ENCODE data around the gene TKFC. TPM values are rescaled to one million over a fixed set of nuclear protein-coding genes. Genes with fewer than 3 reads are reported as not detected.

The TKFC gene
- total and polyA plus RNA-seq, 9 of the 15 experiments (the other 6 are each of a cell fraction or from before 2014, with no cell fraction given) = 2.0 to 61.7 (median 28.5) TPM

- no peak for TF ChIP-seq SMC3 (conservative IDR thresholded peaks at IDR 0.05; ENCODE audit: insufficient read depth, low read depth, low read length)
- TF ChIP-seq RBFOX2 (IDR thresholded peaks at IDR 0.05; ENCODE audit: low read depth, low read length) = peak; percentile 45
- no peak for TF ChIP-seq ZNF57 (CRISPR knock-in tag; IDR thresholded peaks at IDR 0.05)
- TF ChIP-seq NR2C1 (IDR thresholded peaks at IDR 0.05) = peak; percentile 60
- TF ChIP-seq NR2C1 (tag; IDR thresholded peaks at IDR 0.05) = peak; percentile 62
- peak; percentile 59 for TF ChIP-seq ATF3 (IDR thresholded peaks at IDR 0.05)
- peak; percentile 57; the same call in 1 of the 2 replicates for TF ChIP-seq ATF3 (CRISPR knock-in tag; conservative IDR thresholded peaks at IDR 0.05)
- no peak for TF ChIP-seq NFYB (IDR thresholded peaks at IDR 0.05; ENCODE audit: extremely low read depth, insufficient read length)
- TF ChIP-seq MBD1 (CRISPR knock-in tag; IDR thresholded peaks at IDR 0.05) = no peak
- peak; percentile 86 for TF ChIP-seq NEUROD1 (IDR thresholded peaks at IDR 0.05; ENCODE audit: borderline replicate concordance, low read depth, low read length, partially characterized antibody)
- TF ChIP-seq CREB1 (IDR thresholded peaks at IDR 0.05) = peak; percentile 69
- TF ChIP-seq CREB1 (CRISPR knock-in tag; IDR thresholded peaks at IDR 0.05) = peak; percentile 66
- peak; percentile 20 for TF ChIP-seq PHF20 (IDR thresholded peaks at IDR 0.05; ENCODE audit: partially characterized antibody)
- peak; percentile 55; the same call in 1 of the 2 replicates for TF ChIP-seq ETV5 (CRISPR knock-in tag; IDR thresholded peaks at IDR 0.05; ENCODE audit: low read depth)
- TF ChIP-seq ZNF511 (CRISPR knock-in tag; IDR thresholded peaks at IDR 0.05) = peak; percentile 63; the same call in 1 of the 2 replicates
- TF ChIP-seq RNF2 (IDR thresholded peaks at IDR 0.05) = peak; percentile 90
- peak; percentile 92 for TF ChIP-seq NCOA1 (IDR thresholded peaks at IDR 0.05; ENCODE audit: low read depth)
- peak in 1 of 2 experiments; percentile 91; a peak in 2 of 4 replicates for TF ChIP-seq ZMIZ1 (IDR thresholded peaks at IDR 0.05; ENCODE audit: low read depth in 2 of 2, low read length in 2 of 2)
- TF ChIP-seq ETV6 (IDR thresholded peaks at IDR 0.05; ENCODE audit: borderline replicate concordance in 1 of 2, low read depth in 2 of 2, low read length in 1 of 2) = peak in 1 of 2 experiments; percentile 39; a peak in 1 of 4 replicates
- TF ChIP-seq ETV6 (CRISPR knock-in tag; IDR thresholded peaks at IDR 0.05; ENCODE audit: borderline replicate concordance) = no peak
- peak; percentile 48 for TF ChIP-seq TBP (optimal IDR thresholded peaks at IDR 0.05; ENCODE audit: low read depth, low read length)
- 0 out of 2 replicates have a peak, but pooled peaks have one; percentile 20 for TF ChIP-seq ZNF316 (IDR thresholded peaks at IDR 0.05)
- TF ChIP-seq MTA3 (IDR thresholded peaks at IDR 0.05; ENCODE audit: borderline replicate concordance) = peak; percentile 89; the same call in 1 of the 2 replicates
These were observed 45.6 kb upstream of the TKFC start (continued) for GRCh38 chr11:61287338-61287977.

All from K562 (cell line).